Measurements from ENCODE around the gene IWS1.
"Not testable (repeated sequence)": the region's sequence is repeated elsewhere in the genome, so short reads cannot be mapped to it uniquely, and the experiment has no call there.

IWS1 gene

GRCh38 chr2:127560201-127560930 is 34.1 kb upstream of the IWS1 start:
- no peak for DNase-seq

- DNase-seq: no peak
Measured at GRCh38 chr2:127559454-127559853, 33.2 kb upstream of the IWS1 start.

- DNase-seq: no peak
Measured at GRCh38 chr2:127558911-127559310, 32.6 kb upstream of the IWS1 start.

- no peak for DNase-seq
Measured at GRCh38 chr2:127552846-127553245, 26.6 kb upstream of the IWS1 start.

GRCh38 chr2:127552336-127552735 is 26.0 kb upstream of the IWS1 start:
- DNase-seq: no peak

- no peak for DNase-seq
Measured at GRCh38 chr2:127551221-127551930, 25.1 kb upstream of the IWS1 start.

GRCh38 chr2:127546797-127547196 is 20.5 kb upstream of the IWS1 start:
- DNase-seq: no peak

- DNase-seq: no peak
Measured at GRCh38 chr2:127545796-127546195, 19.5 kb upstream of the IWS1 start.

- no peak for DNase-seq
Measured at GRCh38 chr2:127545189-127545588, 18.9 kb upstream of the IWS1 start.

- DNase-seq: peak; percentile 67
Measured at GRCh38 chr2:127543013-127543501, 16.8 kb upstream of the IWS1 start.

GRCh38 chr2:127542231-127542630 is 15.9 kb upstream of the IWS1 start:
- no peak for DNase-seq

GRCh38 chr2:127541809-127542208 is 15.5 kb upstream of the IWS1 start:
- DNase-seq: no peak

GRCh38 chr2:127537644-127538043 is 11.4 kb upstream of the IWS1 start:
- no peak for DNase-seq

GRCh38 chr2:127536707-127537541 is 10.6 kb upstream of the IWS1 start:
- DNase-seq: no peak

GRCh38 chr2:127535918-127536317 is 9.6 kb upstream of the IWS1 start:
- no peak for DNase-seq

GRCh38 chr2:127535422-127535901 is 9.2 kb upstream of the IWS1 start, which contains the start of gene MYO7B:
MYO7B (plus strand) TSS chr2:127535683; CDS start chr2:127559723, 24,040 bp downstream.
- no peak for DNase-seq

- no peak for DNase-seq
Measured at GRCh38 chr2:127532296-127532695, 6.0 kb upstream of the IWS1 start.

- no peak for DNase-seq
Measured at GRCh38 chr2:127531221-127531648, 4.9 kb upstream of the IWS1 start.

GRCh38 chr2:127530245-127531140 is 4.2 kb upstream of the IWS1 start:
- DNase-seq: no peak

GRCh38 chr2:127529416-127529815 is 3.1 kb upstream of the IWS1 start:
- not testable (repeated sequence) for DNase-seq

GRCh38 chr2:127528487-127528886 is 2.2 kb upstream of the IWS1 start:
- peak; percentile 44 for DNase-seq

Data from hematopoietic multipotent progenitor cell treated with erythropoietin and hydrocortisone succinate and interleukin-3 and kit ligand, for 4 days (in vitro differentiated cells).